Activated T-cell treated with anti-CD3 and anti-CD28 coated beads for 24 hours (primary cell): ENCODE measurements around the gene TESPA1.
"Not testable (repeated sequence)": the region's sequence is repeated elsewhere in the genome, so short reads cannot be mapped to it uniquely, and the experiment has no call there.

ENCODE experiments used
- DNase-seq: peaks from one replicate; pipeline ENCODE4 v3.0.0-alpha.2; 2020; ENCODE audit warnings: low read depth

The TESPA1 gene, protein sequence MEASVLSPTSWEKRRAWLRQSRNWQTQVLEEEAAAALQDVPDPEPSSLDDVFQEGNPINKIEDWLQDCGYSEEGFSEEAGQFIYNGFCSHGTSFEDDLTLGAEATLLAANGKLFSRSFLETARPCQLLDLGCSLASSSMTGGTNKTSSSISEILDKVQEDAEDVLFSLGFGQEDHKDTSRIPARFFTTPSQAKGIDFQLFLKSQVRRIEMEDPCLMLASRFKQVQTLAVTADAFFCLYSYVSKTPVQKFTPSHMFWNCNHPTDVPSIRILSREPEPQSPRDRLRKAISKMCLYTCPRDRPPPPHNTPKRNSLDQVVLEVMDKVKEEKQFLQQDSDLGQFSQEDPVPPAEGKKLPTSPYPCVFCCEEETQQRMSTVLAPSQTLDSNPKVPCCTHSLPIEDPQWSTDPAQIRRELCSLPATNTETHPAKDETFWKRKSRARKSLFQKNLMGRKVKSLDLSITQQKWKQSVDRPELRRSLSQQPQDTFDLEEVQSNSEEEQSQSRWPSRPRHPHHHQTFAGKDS

DNA sequence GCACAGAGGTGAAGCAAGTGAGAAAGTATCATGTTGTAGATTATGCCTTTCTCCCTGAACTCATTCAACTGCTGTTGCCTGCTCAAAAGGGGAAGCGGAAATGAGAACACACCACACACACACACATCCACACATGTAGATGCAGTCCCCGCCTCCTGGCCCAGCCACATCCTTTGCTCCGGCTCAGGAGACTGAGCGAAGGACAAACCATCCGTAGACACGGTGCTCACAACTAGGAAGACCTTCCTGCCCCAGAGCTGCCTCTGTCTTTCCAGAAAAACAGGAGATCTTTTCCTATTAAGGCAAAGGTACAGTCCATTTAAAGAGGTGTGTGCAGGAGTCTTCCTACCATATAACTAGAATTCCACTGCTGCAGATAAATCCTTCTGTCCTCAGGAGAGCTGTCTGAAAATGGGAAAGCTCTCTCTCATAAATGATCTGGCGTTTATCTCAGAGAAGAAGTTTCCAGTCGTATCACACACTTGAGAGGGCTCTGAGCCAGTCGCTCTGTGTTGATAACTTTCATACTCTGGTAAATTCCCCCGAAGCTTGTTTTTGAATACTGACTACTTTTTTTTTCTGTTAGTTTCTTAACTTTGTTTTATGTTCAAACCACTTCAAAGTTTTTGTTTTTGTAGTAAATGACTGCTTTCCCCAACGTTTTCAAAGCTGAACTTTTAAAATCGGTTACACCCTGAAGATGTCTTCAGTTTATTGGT lies at the start of gene TESPA1:
Gene TESPA1 (minus strand): TSS at position 105 of the 719 bp plus-strand sequence. CDS start 10,200 bp downstream, outside the sequence.
- peak; percentile 76 for DNase-seq

DNA sequence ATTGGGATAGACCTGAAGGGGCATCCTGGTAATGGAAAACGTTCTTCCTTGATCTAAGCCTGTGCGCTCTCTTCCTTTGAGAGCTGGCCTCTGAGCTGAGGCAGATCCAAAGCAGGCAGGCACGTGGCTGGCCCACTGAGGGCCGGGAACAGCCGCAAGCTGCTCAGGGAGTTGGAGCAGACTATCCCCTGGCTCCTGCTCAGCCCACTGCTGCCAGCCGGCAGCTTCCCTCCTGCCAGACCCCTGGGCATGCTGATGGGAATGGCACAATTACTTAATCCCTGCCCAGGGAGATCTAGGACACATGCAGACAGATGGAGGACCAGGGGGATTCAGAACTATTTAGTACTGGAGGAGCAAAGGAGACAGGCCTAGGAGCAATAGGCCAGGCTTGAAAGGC lies 49.7 kb upstream of the TESPA1 start:
- no peak for DNase-seq

DNA sequence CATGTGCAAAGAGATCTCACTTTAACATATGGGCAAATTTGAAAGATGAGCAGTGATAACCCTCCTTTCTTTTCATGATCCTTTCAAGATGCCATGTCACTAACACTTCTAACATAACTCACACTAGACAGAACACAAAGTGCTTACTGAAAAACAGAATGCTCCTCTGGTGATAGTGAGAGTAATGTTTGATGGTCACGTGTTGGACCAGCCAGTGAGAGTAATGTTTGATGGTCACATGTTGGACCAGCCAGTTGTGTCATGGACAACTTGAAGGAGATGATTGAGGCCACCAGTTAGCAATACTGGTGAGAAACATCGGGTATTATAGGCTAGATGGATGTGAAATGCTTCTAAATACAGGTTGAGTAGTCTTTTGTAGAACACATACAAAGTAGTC lies 40.9 kb upstream of the TESPA1 start:
- no peak for DNase-seq

DNA sequence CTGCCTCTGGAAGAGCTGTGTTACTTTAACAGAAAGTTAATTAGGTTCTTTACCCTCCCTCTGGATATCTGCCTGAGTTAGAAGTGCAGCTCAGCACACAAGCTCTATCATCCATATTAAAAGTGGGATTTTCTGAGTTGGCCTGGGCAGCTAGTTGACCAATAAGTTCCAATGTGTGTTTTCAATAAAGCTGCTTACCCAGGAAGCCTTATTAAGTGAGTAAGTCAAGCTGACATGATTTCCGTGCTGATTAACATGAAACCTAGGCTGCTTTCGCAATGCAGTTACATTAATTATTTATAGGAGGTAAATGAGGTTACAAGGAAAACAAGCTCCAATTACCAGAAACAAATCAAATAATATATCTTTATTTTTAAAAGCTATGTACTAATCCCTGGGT lies 40.0 kb upstream of the TESPA1 start:
- no peak for DNase-seq

DNA sequence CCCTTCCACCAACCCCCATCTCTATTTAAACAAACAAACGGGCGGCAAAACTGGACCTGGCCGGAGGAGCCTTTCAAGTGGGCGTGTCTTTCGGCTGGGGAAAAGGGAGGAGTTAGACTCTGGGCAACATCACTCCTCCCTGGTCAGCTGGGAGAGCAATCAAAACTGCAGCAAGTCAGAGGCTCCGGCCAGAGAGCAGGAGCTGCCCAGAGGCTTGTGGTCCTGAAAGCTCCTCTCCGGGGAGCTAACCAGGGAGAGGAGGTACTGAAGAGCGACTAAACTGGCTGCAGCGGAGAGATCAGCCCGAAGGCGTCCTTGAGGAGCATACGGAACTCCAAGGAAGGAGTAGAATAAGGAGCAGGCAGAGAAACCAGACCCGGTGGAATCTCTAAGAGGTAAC lies 35.2 kb upstream of the TESPA1 start, which contains the start of gene NEUROD4:
Gene NEUROD4 (plus strand): TSS at position 191 of the 400 bp plus-strand sequence. CDS start 6,466 bp downstream, outside the sequence.
- no peak for DNase-seq

DNA sequence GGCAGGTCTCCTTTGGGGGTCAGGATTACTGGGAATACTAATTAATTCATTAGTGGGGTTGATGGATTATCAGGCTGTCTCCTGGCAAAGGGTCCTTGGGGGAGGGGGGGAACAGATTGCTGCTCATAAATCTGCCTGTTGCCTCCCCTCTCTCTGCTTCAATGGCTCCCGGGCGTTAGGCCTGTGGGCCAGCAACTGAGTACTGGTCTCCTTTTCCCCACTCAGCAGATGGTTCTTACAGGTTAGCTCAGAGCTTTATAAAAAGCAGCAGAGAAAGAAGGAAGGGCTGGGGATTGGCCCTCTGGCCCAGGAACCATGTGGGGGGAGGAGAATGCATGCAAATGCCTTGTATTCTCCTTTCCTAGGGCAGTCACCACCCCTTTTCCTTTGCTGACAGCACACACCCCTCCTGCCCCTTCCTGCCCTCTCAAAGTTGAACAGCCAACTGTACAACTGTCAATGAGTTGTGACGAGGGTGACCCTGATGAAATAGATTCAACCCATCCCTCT lies 32.9 kb upstream of the TESPA1 start:
- DNase-seq, result no peak

DNA sequence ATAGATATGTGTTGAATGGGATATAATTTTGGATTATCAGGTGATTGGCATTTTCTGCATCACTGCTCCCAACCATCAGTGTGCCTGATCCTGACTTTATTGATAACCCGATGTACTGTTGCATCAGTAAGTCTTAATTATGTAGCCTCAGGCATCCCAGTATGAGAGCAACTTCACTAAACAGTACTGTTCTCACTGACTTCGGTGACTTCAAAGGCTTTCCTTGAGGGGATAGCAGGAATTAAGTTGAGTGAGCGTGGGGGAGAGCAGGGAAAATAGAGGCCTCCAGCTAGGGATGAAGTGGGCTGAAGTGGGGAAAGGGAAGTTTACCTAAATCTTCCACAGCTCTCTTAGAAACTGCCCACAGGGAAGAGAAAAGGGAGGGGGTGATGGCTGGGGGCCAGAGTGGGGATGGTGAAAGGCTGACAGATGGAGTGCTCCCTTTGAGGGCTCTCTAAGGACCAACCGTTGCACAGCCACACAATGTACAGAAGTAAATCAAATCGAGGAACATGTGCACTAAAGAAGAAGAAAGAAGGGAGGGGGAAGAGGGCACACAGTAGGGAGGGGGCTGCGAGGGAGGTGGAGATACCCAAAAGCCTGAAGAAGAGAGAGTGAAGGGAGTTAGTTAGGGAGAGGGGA lies 24.5 kb upstream of the TESPA1 start:
- DNase-seq, result no peak

DNA sequence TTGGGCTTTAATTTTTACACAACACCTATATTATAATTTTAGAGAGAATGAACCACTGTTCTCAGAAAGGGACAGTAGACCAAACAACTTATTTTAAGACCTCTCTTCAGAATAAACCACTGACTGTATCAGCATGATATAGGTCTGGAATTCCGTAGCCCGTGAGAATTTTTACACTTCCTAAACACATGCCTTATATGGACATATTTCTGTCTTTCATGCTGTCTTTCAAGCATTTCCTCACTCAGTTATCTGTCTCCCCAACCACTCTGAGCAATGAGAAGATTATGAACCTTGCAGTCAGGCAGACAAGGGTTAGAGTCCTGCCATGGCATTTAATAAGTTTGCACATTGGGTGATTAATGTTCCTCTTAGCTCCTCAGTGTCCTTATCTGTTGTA lies 17.8 kb upstream of the TESPA1 start:
- no peak for DNase-seq

DNA sequence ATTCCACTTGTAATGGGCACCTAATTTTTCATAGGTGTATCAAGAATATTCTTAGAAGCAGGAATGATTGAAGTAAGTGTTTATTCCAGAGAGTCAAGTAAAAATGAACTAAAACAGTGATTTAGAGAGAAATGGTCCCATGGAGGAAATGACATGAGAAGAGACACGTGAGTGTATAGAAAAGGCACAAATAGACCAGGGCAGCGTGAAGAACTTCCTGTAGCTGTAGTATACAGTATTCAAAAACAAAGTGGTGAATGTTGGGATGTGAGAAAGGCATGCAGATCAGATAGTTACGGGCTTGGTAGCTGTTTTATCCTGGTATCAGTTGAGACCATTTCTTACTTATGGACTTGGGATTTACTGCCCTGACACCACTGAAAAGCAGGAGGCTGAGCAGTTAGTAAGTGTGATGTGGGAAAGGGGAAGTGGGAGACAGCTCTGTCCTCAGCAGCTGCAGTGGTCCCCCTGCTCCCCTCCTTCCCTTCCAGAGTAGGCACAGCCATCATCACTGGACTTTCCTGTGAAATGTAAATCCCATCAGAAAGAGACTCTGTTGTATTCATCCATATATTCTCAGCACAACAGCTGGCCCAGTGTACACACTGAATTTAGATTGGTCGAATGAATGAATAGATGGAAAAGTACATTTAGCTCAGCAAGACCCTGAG lies 16.8 kb upstream of the TESPA1 start:
- DNase-seq, result no peak

DNA sequence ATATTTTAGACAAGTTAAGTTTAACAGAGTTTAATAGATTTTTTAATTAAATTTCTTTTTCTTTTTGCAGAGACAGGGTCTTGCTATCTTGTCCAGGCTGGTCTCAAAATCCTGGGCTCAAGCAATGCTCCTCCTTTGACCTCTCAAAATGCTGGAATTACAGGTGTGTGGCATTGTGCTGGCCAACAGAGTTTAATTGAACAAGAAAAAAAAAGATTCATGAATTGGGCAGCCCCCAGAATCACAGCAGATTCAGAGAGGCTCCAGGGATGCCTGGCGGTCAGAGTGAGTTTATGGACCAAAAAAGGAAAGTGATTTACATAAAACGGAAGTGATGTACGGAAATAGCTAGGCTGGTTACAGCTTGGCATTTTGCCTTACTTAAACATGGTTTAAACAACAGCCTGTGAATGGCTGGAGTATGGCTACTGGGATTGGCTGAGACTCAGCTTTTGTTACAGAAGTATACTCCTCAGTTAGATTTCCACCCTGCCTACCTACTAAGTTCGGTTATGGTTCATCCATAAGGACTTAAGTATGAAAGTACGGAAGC lies 14.5 kb upstream of the TESPA1 start:
- no peak for DNase-seq

DNA sequence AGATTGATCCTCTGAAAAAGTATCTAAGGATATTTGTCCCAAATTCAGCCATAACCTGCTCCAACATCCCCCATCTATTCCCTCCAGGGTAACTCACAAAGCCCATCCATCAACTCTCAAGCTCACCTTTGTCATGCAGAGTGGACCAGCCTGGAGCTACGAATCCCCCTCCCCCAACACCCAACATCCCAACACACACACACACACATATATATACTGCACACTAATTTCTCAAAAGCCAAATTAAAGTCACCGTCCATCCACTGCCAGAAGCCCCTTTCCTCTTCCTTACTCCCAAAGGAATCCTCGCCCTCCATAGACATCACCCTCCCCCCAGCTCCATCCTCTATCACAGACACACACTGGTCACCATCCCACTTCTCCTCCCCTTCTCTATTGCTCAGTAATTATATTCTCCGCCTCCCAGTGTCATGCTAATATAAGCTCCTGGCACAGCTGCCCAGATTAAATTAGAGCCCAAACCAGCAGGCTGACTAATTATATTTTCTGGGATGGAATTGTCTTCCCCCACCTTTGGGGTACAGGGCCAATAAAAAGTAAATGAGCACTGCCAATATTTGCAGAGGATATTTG lies 13.5 kb upstream of the TESPA1 start:
- DNase-seq, result no peak

DNA sequence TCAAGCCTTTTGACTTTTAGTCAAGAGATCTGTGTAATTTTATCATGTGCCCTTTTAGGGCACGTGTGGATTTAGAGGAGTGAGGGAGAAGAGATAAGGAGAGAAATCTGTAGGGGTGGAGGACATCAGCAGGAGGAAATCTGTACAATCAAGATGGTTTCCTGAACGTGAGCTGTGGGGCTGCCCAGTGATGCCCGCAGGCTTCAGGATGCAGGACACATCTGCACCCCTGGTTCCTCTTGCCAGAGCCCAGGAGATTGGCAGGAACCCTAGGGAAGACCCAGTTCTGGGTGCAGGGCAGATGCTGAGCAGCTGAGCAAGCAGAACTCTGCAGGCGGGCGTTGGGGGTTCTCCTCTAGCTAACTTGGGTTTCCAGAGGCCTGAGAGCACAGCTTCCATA lies 11.6 kb upstream of the TESPA1 start:
- no peak for DNase-seq

DNA sequence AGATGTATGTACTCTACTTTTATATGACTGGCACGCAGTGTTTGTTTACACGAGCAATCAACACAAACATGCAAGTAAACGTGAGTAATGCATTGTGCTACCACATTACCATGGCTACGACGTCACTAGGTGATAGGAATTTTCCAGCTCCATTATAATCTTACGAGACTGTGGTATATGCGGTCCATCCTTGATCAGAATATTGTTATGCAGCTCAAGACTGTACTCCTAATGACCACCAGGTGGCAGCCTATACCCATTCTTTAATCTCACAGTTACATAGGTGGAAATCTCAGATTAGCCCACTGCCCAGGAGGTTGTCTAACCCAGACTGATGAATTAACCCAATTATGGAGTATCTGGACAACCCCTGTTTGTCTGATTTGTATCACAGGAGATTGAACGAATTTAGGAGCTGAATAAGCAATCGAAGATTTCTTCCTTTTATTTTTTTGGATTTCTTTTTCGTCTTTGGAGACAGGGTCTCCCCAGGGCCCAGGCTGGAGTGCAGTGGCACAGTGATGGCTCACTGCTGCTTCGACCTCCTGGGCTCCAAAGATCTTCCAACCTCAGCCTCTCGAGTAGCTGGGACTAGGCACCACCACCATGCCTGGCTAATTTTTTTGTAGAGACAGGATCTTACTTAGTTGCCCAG lies 8.7 kb upstream of the TESPA1 start:
- peak; percentile 49 for DNase-seq

DNA sequence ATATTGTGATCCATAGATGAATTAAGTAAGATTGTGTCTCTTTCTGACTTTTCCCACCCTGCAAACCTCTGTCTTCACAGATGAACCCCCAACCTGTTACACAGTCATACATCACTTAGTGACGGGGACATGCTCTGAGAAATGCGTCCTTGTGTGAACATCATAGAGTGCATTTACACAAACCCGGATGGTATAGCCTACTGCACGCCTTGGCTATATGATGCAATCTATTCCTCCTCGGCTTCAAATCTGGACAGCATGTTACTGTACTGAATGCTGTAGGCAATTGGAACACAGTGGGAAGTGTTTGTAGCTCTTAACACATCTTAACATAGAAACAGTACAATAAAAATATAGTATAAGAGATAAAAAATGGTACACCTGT lies 7.4 kb upstream of the TESPA1 start:
- no peak for DNase-seq

DNA sequence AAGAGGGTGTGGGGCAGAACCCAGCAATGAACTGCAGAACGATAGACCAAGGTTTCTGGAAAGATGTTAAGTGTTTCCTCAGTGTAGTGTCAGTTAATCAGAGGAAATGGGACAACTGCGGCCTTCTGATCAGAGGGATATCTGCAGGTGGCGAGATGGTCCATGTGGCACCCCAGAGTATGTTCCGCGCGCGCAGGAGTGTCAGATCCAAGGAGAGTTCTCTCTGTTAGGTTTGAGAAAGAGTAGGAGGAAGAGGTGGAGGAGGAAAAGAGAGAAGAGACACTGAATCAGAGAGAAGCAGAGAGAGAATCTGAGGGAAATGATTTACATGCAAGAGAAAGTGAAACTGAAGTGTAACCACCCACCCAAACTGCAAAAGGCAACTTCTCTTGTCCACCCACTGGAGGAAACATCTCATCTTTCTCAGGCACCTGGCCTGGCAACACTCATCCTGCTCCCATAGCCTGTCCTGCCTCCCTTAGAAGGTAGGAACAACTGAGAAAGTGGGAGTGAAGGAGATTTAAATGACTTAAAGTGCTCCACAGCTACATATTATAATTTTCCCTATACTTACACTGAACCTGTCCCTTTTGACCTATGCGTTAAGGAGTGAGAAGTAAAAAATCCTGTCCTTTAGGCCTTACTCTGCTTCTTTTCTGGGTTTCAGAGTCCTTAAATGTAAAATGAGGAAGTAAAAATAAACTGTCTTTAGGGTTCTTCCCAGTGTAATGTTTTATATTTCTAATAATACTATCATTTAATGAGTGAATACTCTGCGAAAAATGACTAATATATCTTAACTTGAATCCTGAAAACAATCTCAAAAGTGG lies 6.8 kb upstream of the TESPA1 start:
- DNase-seq, result peak; percentile 28

DNA sequence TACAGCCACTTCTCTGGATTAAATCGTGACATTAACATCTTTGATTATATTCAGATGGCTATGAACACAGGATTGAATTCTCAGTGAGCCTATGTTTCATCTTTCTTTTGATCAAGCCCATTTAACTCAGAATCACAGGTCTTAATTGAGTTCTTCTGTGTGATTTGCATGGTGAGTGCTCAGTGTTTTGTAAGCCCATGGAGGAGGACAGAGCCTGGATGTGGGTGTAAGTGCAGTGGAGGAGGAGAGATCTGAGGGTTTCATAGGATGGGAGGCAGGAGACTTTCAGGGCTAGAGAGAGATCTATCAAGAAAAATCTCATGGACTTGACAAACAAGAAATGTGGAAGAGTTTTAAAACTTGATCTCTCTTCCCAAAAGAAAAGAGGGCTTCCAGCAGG lies 5.3 kb upstream of the TESPA1 start:
- DNase-seq, result no peak

DNA sequence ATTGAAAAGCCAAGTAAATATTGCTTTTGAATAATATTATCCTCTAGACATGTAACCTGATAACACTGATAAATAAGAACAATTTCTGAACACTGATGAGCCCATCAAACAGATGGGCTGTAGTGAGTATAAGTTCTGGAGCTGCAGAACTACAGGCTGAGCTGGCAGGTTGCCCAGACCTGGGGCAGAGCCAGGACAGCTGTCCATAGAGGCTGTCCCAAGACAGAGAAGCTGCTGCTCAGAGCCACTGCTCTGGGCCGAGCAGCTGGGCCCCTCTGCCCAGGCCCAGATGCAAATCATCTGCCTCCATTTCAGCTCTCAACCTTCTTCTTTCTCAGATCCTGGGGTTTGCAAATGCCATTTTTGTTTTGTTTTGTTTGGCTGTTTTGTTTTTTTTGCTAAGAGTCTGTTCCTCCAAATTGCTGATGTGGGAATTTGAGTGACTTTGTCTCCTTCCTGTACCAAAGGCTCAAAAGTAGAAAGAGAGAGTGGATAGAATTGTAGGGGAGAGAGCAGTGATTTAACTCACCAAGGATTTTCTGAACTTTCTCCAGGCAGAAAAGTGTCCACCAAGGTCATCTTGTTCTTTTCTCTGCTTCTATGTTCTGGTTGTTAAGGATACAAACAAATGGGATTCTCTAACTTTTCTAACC lies 4.0 kb upstream of the TESPA1 start:
- DNase-seq, result no peak

DNA sequence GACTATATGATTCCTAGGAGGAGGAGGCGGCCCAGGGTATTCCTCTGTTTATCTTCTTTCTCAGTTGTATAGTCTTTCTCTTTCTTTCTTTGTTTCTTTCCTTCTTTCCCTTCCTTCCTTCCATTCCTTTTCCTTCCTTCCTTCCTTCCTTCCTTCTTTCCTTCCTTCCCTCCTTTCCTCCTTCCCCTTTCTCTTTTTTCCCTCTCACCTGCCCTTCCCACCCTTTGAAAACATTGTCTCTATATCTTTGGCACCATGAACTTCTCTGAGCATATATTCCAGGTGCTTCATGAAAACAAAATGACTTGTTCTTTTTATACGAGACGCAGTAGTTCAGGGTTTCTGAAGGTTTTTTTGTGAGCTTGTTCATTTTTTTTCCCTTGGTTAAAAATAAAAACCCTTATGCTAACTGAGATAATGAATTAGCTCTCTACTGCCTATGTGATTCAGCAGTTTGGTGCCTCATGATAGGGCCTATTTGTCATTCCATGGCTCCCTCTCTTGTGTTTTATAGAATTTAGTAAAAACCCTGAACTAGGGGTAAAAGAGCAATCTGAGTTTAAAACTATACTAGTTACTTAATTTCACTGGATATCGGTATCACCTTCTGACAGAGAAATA lies 3.2 kb upstream of the TESPA1 start:
- DNase-seq, result no peak

DNA sequence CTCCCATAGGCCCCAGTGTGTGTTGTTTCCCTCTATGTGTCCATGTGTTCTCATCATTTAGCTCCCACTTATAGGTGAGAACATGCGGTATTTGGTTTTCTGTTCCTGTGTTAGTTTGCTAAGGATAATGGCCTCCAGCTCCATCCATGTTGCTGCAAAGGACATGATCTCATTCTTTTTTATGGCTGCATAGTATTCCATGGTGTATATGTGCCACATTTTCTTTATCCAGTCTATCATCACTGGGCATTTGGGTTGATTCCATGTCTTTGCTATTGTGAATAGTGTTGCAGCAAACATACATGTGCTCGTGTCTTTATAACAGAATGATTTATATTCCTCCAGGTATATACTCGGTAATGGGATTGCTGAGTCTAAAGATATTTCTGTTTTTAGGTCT lies 2.2 kb upstream of the TESPA1 start:
- DNase-seq, result not testable (repeated sequence)
